Measurements from ENCODE around the gene ECSCR. TPM values are rescaled to one million over a fixed set of nuclear protein-coding genes. Genes with fewer than 3 reads are reported as not detected.

ECSCR gene
- total RNA-seq, 2 experiments from 2014 or later = not detected

DNA sequence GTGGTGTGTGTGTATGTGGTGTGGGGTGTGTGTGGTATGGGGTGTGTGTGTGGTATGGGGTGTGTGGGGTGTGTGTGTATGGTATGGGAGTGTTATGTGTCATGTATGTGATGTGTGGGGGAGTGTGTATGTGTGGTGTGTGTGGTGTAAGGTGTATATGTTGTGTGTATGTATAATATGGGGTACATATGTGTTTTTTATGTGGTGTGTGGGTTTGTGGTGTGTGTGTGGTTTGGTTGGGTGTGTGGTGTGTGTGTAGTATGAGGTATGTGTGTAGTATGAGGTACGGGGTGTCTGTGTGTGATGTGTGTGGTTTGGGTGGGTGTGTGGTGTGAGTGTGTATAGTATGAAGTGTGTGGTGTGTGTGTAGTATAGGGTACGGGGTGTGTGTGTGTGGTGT, 11.4 kb downstream of the ECSCR start:
- POLR2A ChIA-PET = no interaction called here
- H4K20me1 ChIP-seq (ENCODE audit: insufficient read depth, low read length) = no peaks in the 10 kb centered on the region
- intact Hi-C loops (cut with micrococcal nuclease; ENCODE audit: unreplicated experiment) = no loop called here
- H3K36me3 ChIP-seq (ENCODE audit: insufficient read depth, low read length) = no peaks in the 10 kb centered on the region
- no peak for TF ChIP-seq EZH2phosphoT487 (IDR thresholded peaks at IDR 0.05; ENCODE audit: borderline replicate concordance, low read depth, low read length)
- TF ChIP-seq, protein P1, sequence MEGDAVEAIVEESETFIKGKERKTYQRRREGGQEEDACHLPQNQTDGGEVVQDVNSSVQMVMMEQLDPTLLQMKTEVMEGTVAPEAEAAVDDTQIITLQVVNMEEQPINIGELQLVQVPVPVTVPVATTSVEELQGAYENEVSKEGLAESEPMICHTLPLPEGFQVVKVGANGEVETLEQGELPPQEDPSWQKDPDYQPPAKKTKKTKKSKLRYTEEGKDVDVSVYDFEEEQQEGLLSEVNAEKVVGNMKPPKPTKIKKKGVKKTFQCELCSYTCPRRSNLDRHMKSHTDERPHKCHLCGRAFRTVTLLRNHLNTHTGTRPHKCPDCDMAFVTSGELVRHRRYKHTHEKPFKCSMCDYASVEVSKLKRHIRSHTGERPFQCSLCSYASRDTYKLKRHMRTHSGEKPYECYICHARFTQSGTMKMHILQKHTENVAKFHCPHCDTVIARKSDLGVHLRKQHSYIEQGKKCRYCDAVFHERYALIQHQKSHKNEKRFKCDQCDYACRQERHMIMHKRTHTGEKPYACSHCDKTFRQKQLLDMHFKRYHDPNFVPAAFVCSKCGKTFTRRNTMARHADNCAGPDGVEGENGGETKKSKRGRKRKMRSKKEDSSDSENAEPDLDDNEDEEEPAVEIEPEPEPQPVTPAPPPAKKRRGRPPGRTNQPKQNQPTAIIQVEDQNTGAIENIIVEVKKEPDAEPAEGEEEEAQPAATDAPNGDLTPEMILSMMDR (conservative IDR thresholded peaks at IDR 0.05; ENCODE audit: low read length) = no peak
- H3K79me2 ChIP-seq (ENCODE audit: insufficient read depth, low read depth, low read length) = no peaks in the 10 kb centered on the region
- H3K4me3 ChIP-seq (ENCODE audit: low read depth, low read length, poor library complexity, severe bottlenecking) = no peak overlapping the region
- no peak for DNase-seq (ENCODE audit: low spot score)
- H3K4me2 ChIP-seq (ENCODE audit: low read length) = no peak overlapping the region
- H3K9me2 ChIP-seq (ENCODE audit: insufficient read depth, low read length) = no peaks in the 10 kb centered on the region
- H3K9me3 ChIP-seq (ENCODE audit: low read length) = no peaks in the 10 kb centered on the region
- H3K27ac ChIP-seq (ENCODE audit: low read depth, low read length, poor library complexity, severe bottlenecking) = no peak overlapping the region
- no TSS peak for BruUV-seq (replicated peaks)
- H3K4me1 ChIP-seq (ENCODE audit: insufficient read depth, low read length, poor library complexity, severe bottlenecking) = no peaks in the 10 kb centered on the region
- CTCF ChIA-PET (ENCODE audit: unreplicated experiment) = no interaction called here
- no peak overlapping the region for H2AFZ ChIP-seq (ENCODE audit: low read length)

DNA sequence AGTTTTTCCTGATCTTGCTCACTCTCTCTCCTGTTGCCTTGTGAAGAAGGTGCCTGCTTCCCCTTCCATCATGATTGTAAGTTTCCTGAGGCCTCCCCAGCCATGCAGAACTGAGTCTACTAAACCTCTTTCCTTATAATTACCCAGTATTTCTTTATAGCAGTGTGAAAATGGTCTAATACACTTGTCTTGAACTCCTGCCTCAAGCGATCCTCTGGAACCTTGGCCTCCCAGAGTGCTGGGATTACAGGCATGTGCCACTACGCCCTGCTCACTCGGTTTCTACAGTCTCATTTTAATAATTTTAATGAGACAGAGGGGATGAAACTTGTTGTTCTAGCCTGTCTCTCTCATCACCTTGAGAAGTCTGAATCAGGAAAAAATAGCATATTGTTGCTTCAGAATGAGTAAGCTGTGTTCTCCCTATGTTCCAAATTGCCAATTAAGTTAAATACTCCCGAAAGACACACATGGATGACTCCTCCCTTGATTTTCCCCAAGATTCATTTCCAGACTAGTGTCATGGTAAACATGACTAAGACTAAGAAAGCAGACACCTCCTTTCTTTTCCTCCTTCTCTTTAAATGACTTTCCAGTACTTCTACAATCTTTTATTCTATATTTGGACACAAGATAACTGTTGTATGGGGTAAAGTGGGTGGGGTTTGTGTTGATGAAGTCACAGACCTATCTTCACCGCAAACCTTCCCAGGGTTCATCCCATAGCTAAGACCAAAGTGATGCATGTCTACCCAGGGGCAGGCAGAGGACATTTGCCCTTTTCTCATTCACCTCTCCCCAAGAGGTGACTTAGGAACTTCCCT, 15.4 kb downstream of the ECSCR start:
- Histone ChIP-seq H3K27ac (ENCODE audit: low read depth, low read length, poor library complexity, severe bottlenecking) (no peak overlapping the region), H4K20me1 (ENCODE audit: insufficient read depth, low read length) (no peaks in the 10 kb centered on the region), H3K4me2 (ENCODE audit: low read length) (no peak overlapping the region), H3K4me1 (ENCODE audit: insufficient read depth, low read length, poor library complexity, severe bottlenecking) (peaks cover 11% of the 10 kb centered on the region), H3K4me3 (ENCODE audit: low read depth, low read length, poor library complexity, severe bottlenecking) (no peak overlapping the region), H2AFZ (ENCODE audit: low read length) (no peak overlapping the region), H3K9me2 (ENCODE audit: insufficient read depth, low read length) (no peaks in the 10 kb centered on the region), H3K9me3 (ENCODE audit: low read length) (no peaks in the 10 kb centered on the region), H3K36me3 (ENCODE audit: insufficient read depth, low read length) (no peaks in the 10 kb centered on the region), H3K79me2 (ENCODE audit: insufficient read depth, low read depth, low read length) (no peaks in the 10 kb centered on the region)
- DNase-seq (ENCODE audit: low spot score) = no peak
- ChIA-PET POLR2A (interaction anchor here (0.6 to 1.7 kb wide), 3 partner anchors 10 to 187 kb away, joined by 3 read pairs; no protein-coding TSS in a partner anchor), CTCF (ENCODE audit: unreplicated experiment) (interaction anchor here (0.6 kb wide), 1 partner anchor 14 kb away, joined by 3 read pairs; no protein-coding TSS in a partner anchor)
- BruUV-seq (replicated peaks) = no TSS peak
- no peak for TF ChIP-seq EZH2phosphoT487 (IDR thresholded peaks at IDR 0.05; ENCODE audit: borderline replicate concordance, low read depth, low read length)
- TF ChIP-seq, protein P1 (conservative IDR thresholded peaks at IDR 0.05; ENCODE audit: low read length) = no peak
- intact Hi-C loops (cut with micrococcal nuclease; ENCODE audit: unreplicated experiment) = no loop called here
